ENCODE measurements around the gene TAS2R40.

DNA sequence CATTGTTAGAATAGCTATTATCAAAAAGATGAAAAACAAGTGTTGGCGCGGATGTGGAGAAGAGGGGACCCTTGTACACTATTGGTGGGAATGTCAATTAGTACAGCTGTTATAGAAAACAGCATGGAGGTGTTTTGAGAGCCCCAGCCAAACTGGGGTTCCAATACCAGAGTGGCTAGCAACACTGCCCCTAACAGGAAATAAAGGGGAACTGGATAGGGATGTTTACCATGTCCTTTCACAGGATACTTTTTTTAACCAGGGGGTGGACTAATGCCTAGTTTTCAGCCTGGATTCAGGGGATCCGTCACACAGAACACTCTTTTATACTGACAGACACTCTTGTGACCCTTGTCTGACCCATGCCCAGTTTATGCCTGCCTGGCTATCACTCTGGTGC is 34.5 kb downstream of the TAS2R40 start:
- TF ChIP-seq, protein P1, sequence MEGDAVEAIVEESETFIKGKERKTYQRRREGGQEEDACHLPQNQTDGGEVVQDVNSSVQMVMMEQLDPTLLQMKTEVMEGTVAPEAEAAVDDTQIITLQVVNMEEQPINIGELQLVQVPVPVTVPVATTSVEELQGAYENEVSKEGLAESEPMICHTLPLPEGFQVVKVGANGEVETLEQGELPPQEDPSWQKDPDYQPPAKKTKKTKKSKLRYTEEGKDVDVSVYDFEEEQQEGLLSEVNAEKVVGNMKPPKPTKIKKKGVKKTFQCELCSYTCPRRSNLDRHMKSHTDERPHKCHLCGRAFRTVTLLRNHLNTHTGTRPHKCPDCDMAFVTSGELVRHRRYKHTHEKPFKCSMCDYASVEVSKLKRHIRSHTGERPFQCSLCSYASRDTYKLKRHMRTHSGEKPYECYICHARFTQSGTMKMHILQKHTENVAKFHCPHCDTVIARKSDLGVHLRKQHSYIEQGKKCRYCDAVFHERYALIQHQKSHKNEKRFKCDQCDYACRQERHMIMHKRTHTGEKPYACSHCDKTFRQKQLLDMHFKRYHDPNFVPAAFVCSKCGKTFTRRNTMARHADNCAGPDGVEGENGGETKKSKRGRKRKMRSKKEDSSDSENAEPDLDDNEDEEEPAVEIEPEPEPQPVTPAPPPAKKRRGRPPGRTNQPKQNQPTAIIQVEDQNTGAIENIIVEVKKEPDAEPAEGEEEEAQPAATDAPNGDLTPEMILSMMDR (IDR thresholded peaks at IDR 0.05): no peak
- no peak for TF ChIP-seq POLR2A (IDR thresholded peaks at IDR 0.05)

Data from upper lobe of left lung (tissue), 4 donors.